SJSA1 (cell line): ENCODE data around the gene PFKM. TPM values are rescaled to one million over a fixed set of nuclear protein-coding genes. Genes with fewer than 3 reads are reported as not detected.
"Not testable (repeated sequence)": the region's sequence is repeated elsewhere in the genome, so short reads cannot be mapped to it uniquely, and the experiment has no call there.

Source experiments
- DNase-seq, 2 experiments: peaks; one replicate each; pipeline ENCODE4 v3.0.0-alpha.2; 2015 to 2020; ENCODE audit warnings: low spot score in 2 of 2, low read depth in 1 of 2
- H3K27ac ChIP-seq: fragments of 250-450 bp; sonication (Bioruptor Pico); 2 replicates; pipeline ENCODE4 v1.5.1; 2020; ENCODE audit warnings: mild to moderate bottlenecking, moderate library complexity
- H3K27me3 ChIP-seq: fragments of 250-450 bp; sonication (Bioruptor Pico); replicated peaks from 2 replicates; pipeline ENCODE4 v1.5.1; 2020; ENCODE audit warnings: mild to moderate bottlenecking, moderate library complexity
- H3K36me3 ChIP-seq: fragments of 250-450 bp; sonication (Bioruptor Pico); 2 replicates; pipeline ENCODE4 v1.5.1; 2020; ENCODE audit warnings: mild to moderate bottlenecking
- H3K4me1 ChIP-seq: fragments of 250-450 bp; sonication (Bioruptor Pico); replicated peaks from 2 replicates; pipeline ENCODE4 v1.6.1; 2021; ENCODE audit warnings: mild to moderate bottlenecking
- H3K4me3 ChIP-seq: fragments of 250-450 bp; sonication (Bioruptor Pico); 2 replicates; pipeline ENCODE4 v1.5.1; 2020; ENCODE audit warnings: mild to moderate bottlenecking
- H3K9me3 ChIP-seq: fragments of 250-450 bp; sonication (Bioruptor Pico); replicated peaks from 2 replicates; pipeline ENCODE4 v1.5.1; 2020; ENCODE audit warnings: mild to moderate bottlenecking
- total RNA-seq: library from RNA; depleted of rRNA; stranded (reverse); fragments of >200 nt; shearing (Covaris generic); gene quantifications from 2 replicates; pipeline ENCODE4 v1.2.3, GENCODE V29; 2014

PFKM gene
- total RNA-seq, 1 experiment from 2014 or later, result 920 TPM

GRCh38 chr12:48122065-48122834 lies 3.1 kb downstream of the PFKM start:
- Histone ChIP-seq H3K36me3 (peaks cover 69% of the 10 kb centered on the region), H3K4me1 (peaks cover 20% of the 10 kb centered on the region), H3K4me3 (no peak overlapping the region), H3K27ac (no peak overlapping the region), H3K27me3 (peaks cover 3% of the 10 kb centered on the region), H3K9me3 (no peaks in the 10 kb centered on the region)
- DNase-seq, result peak in 1 of 2 experiments; percentile 76

DNA sequence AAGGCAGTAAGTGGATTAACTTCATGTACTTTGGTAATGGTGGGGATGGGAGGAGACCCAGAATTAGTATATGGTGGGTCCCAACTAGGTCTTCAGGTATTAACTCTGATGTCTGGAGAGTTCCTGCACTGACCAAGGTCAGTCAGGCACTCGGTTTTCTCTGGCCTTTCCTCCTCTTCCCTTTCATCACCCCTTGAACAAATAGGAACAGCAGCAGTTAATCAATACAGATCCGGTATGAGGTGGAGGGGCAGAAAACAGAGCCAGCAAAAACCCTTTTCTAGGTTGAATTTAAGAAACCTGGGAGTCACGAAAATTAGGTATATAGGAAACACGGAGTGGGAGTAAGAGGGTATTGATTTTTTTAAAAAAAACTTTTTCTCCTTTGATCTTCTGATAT lies 4.0 kb downstream of the PFKM start:
- H3K36me3 ChIP-seq, result peaks cover 78% of the 10 kb centered on the region
- H3K27ac ChIP-seq, result no peak overlapping the region
- DNase-seq, result peak in 1 of 2 experiments; percentile 63
- H3K4me3 ChIP-seq, result no peak overlapping the region
- H3K4me1 ChIP-seq, result peaks cover 19% of the 10 kb centered on the region
- H3K9me3 ChIP-seq, result no peaks in the 10 kb centered on the region
- no peaks in the 10 kb centered on the region; the same call in 1 of the 2 replicates for H3K27me3 ChIP-seq

GRCh38 chr12:48125542-48125941 lies 6.4 kb downstream of the PFKM start:
- peak in 1 of 2 experiments; percentile 57 for DNase-seq
- H3K9me3 ChIP-seq, H3K27ac ChIP-seq, H3K27me3 ChIP-seq, H3K4me3 ChIP-seq, H3K4me1 ChIP-seq: not testable (repeated sequence)
- peaks cover 97% of the 10 kb centered on the region for H3K36me3 ChIP-seq

GRCh38 chr12:48125985-48126384 lies 6.8 kb downstream of the PFKM start:
- DNase-seq, result peak in 1 of 2 experiments; percentile 72
- 0 out of 2 replicates have a peak, but pooled peaks cover 2% of the 10 kb centered on the region for H3K9me3 ChIP-seq
- peaks cover 99% of the 10 kb centered on the region for H3K36me3 ChIP-seq
- H3K27me3 ChIP-seq, result no peaks in the 10 kb centered on the region
- no peaks in the 10 kb centered on the region for H3K4me1 ChIP-seq
- no peak overlapping the region for H3K4me3 ChIP-seq
- no peak overlapping the region for H3K27ac ChIP-seq

- Histone ChIP-seq H3K9me3 (0 out of 2 replicates have a peak, but pooled peaks cover 2% of the 10 kb centered on the region), H3K27me3 (no peaks in the 10 kb centered on the region), H3K4me1 (no peaks in the 10 kb centered on the region), H3K27ac (no peak overlapping the region), H3K4me3 (no peak overlapping the region), H3K36me3 (peaks cover 99% of the 10 kb centered on the region)
- DNase-seq, result peak in 1 of 2 experiments; percentile 75
These were observed 7.9 kb downstream of the PFKM start for GRCh38 chr12:48126953-48127630.

DNA sequence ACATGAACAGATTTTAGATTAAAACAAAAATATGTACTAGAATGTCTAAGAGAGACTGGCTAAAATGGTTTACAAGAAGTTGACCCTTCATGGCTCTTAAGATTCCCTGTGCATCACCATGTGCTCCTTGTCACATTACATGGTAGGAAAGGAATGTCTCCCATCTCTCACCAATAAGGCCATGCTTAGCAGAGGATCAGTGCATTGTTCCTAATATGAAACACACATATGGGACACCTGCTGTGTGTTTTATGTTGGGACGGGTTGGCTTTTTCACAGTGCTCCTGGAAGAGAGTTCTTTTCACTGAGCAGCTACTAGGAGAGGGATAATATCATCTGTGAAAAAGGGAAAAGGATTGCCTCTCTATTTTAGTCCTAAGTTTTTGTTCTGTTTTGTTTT lies 9.6 kb downstream of the PFKM start:
- 0 out of 2 replicates have a peak, but pooled peaks cover 2% of the 10 kb centered on the region for H3K9me3 ChIP-seq
- peak in 1 of 2 experiments; percentile 61 for DNase-seq

DNA sequence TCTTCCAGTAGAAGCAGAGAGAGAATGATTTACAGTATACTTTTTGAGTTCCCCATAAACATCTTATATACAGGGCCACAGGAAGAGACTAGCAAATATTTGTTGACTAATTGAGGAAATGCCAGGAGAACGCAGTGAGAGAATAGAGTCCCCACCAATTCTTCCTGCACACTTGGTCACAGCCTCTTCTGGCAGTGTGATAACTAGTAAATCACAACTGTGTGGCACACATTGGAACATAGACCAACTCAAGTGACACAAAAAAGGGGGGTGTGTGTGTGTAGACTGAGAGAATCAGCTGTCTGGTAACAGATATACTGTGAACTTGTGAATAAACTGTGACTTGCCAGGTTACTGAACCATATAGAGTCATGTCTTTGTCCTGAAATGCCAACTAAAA lies 10.2 kb downstream of the PFKM start:
- DNase-seq, result peak in 1 of 2 experiments; percentile 66
- 0 out of 2 replicates have a peak, but pooled peaks cover 2% of the 10 kb centered on the region for H3K9me3 ChIP-seq
- no peak overlapping the region for H3K27ac ChIP-seq
- H3K4me1 ChIP-seq, result no peaks in the 10 kb centered on the region
- peaks cover 99% of the 10 kb centered on the region for H3K36me3 ChIP-seq
- H3K27me3 ChIP-seq, result no peaks in the 10 kb centered on the region
- H3K4me3 ChIP-seq, result no peak overlapping the region

More for the DNA sequence above, 9.6 kb downstream of the PFKM start:
- Histone ChIP-seq H3K36me3 (peaks cover 99% of the 10 kb centered on the region), H3K27me3 (no peaks in the 10 kb centered on the region), H3K27ac (no peak overlapping the region), H3K4me3 (no peak overlapping the region), H3K4me1 (no peaks in the 10 kb centered on the region)

GRCh38 chr12:48131517-48131916 lies 12.4 kb downstream of the PFKM start:
- no peak overlapping the region for H3K4me3 ChIP-seq
- peak in 1 of 2 experiments; percentile 79 for DNase-seq
- no peaks in the 10 kb centered on the region for H3K27me3 ChIP-seq
- H3K36me3 ChIP-seq, result peaks cover 96% of the 10 kb centered on the region
- H3K9me3 ChIP-seq, result 0 out of 2 replicates have a peak, but pooled peaks cover 2% of the 10 kb centered on the region
- no peak overlapping the region for H3K27ac ChIP-seq
- H3K4me1 ChIP-seq, result no peaks in the 10 kb centered on the region

DNA sequence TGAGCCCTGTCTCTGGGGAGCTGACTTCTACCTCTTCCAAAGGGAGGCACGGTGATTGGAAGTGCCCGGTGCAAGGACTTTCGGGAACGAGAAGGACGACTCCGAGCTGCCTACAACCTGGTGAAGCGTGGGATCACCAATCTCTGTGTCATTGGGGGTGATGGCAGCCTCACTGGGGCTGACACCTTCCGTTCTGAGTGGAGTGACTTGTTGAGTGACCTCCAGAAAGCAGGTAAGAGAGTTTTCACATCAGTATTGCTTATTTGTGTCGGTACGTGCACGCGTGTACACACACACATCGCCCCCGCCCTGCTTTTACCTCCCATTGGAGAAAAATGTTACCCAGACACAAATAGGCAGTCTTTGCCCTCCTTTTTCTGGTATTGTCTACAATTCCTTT lies 13.7 kb downstream of the PFKM start:
- DNase-seq, result peak in 1 of 2 experiments; percentile 87
- Histone ChIP-seq H3K9me3 (0 out of 2 replicates have a peak, but pooled peaks cover 2% of the 10 kb centered on the region), H3K4me3 (no peak overlapping the region), H3K36me3 (peaks cover 95% of the 10 kb centered on the region), H3K27me3 (no peaks in the 10 kb centered on the region), H3K4me1 (no peaks in the 10 kb centered on the region), H3K27ac (no peak overlapping the region)

DNA sequence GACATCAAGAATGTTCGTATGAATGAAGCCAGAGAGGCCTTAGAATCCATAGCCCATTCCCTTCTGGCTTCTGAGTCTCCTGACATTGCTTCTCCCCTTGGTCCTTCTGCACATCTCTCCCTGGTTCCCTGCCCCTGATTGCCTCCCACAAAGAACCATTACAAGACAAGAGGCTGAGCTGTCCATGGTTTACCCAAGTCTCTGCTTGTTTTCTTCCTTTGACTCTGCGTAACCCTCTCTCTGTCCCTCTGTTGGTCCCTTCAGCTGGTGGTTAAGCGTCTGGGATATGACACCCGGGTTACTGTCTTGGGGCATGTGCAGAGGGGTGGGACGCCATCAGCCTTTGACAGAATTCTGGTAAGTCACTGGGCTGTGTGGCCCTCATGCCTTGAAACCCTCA lies 15.9 kb downstream of the PFKM start:
- peak in 1 of 2 experiments; percentile 87 for DNase-seq
- Histone ChIP-seq H3K36me3 (peaks cover 96% of the 10 kb centered on the region), H3K4me1 (no peaks in the 10 kb centered on the region), H3K4me3 (no peak overlapping the region), H3K27me3 (no peaks in the 10 kb centered on the region), H3K27ac (no peak overlapping the region), H3K9me3 (no peaks in the 10 kb centered on the region)

DNA sequence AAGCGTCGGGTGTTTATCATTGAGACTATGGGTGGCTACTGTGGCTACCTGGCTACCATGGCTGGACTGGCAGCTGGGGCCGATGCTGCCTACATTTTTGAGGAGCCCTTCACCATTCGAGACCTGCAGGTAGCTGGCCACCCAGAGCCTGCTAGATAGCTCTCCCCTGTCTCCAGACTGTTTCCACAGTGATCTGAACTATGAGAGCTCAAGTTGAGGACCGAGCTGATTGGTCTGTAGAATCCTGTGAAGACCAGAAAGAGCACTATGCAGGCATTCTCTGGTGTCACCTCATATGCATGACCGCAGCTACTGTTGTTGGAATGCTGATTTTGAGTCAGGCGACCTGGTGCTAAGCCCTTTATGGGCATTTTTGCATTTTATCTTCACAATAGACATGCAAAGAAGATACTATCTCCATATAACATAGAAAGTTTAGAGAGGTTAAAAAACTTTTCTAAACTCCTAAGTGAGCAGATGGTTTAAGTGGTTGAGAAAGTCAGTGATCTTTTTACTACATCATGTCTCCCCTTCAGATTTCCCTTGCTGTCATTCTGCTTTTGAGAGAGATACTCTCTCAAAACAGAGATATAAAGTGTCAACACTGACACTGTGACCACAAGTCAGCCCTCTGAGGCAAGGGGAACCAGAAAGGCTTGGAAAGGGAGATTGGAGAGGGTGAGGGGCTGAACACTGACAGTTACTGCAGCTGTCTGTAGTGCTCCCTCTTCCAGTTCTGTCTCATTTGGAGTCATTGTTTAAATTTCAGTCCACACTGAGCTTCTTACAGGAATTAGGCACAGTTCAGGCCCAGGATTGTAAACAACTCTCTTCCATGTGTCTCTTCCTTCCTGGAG lies 23.9 kb downstream of the PFKM start:
- peaks cover 100% of the 10 kb centered on the region for H3K36me3 ChIP-seq
- no peaks in the 10 kb centered on the region for H3K4me1 ChIP-seq
- no peaks in the 10 kb centered on the region for H3K27me3 ChIP-seq
- no peak overlapping the region for H3K4me3 ChIP-seq
- no peaks in the 10 kb centered on the region; the same call in 1 of the 2 replicates for H3K9me3 ChIP-seq
- H3K27ac ChIP-seq, result no peak overlapping the region
- DNase-seq, result peak in 1 of 2 experiments; percentile 86

DNA sequence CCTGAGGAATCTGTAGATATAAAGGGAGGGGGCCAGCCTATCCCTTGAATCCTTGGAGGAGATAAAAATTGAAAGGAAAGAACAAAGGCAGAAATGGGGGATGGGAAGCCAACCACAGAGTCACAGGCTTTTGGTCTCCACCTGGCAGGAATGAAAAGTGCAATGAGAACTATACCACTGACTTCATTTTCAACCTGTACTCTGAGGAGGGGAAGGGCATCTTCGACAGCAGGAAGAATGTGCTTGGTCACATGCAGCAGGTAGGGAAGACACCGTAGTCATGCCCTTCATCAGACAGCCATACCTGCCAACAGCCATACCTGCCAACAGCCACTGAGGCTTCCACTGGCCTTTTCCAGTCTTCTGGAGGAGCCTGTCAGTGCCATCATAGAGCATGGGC lies 24.7 kb downstream of the PFKM start:
- Histone ChIP-seq H3K4me3 (no peak overlapping the region), H3K27ac (no peak overlapping the region), H3K36me3 (peaks cover 99% of the 10 kb centered on the region), H3K9me3 (no peaks in the 10 kb centered on the region; the same call in 1 of the 2 replicates), H3K4me1 (no peaks in the 10 kb centered on the region), H3K27me3 (no peaks in the 10 kb centered on the region)
- peak in 1 of 2 experiments; percentile 83 for DNase-seq

DNA sequence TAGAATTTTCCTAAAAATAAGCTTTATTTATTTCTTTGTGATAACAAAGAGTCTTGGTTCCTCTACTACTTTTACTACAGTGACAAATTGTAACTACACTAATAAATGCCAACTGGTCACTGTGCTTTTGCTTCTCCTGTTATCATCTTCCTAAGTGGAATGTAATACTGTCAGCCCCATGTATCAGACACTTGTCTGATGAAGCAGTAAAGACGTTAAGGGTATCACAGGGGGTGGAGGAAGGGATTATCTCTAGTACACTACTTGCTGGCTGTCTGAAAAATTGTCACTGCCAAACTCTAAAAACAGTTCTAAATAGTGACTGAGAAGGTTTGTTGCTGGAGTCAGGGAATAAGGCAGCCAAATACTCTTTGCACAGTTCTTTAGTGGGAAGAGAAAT lies 26.8 kb downstream of the PFKM start:
- Histone ChIP-seq H3K4me1 (no peaks in the 10 kb centered on the region), H3K9me3 (no peaks in the 10 kb centered on the region; the same call in 1 of the 2 replicates), H3K27ac (no peak overlapping the region), H3K27me3 (no peaks in the 10 kb centered on the region), H3K4me3 (no peak overlapping the region), H3K36me3 (peaks cover 99% of the 10 kb centered on the region)
- DNase-seq, result peak in 1 of 2 experiments; percentile 52
